H7 (cell line): ENCODE results near the gene NCKAP1. TPM values are rescaled to one million over a fixed set of nuclear protein-coding genes. Genes with fewer than 3 reads are reported as not detected.
"Not testable (repeated sequence)": the region's sequence is repeated elsewhere in the genome, so short reads cannot be mapped to it uniquely, and the experiment has no call there.

Experiments used
- DNase-seq: peaks from one replicate; pipeline ENCODE4 v3.0.0; 2012
- H3K27me3 ChIP-seq: 2 replicates; pipeline ENCODE4 v1.6.0; 2011; ENCODE audit warnings: mild to moderate bottlenecking, low read length; ENCODE audit not compliant: control insufficient read depth, insufficient read depth
- H3K36me3 ChIP-seq: replicated peaks from 2 replicates; pipeline ENCODE4 v1.5.1; 2011; ENCODE audit warnings: low read length; ENCODE audit not compliant: control insufficient read depth, insufficient read depth
- H3K4me3 ChIP-seq: 2 replicates; pipeline ENCODE4 v1.5.1; 2011; ENCODE audit warnings: low read depth, mild to moderate bottlenecking, control low read depth, low read length, moderate library complexity; ENCODE audit not compliant: insufficient read depth
- total RNA-seq: library from RNA; depleted of rRNA; stranded (reverse); fragments of >200 nt; shearing (Covaris generic); gene quantifications from 2 replicates; pipeline ENCODE4 v1.2.3, GENCODE V29; 2014

The NCKAP1 gene
- total RNA-seq, 1 experiment from 2014 or later, result 135 TPM

DNA sequence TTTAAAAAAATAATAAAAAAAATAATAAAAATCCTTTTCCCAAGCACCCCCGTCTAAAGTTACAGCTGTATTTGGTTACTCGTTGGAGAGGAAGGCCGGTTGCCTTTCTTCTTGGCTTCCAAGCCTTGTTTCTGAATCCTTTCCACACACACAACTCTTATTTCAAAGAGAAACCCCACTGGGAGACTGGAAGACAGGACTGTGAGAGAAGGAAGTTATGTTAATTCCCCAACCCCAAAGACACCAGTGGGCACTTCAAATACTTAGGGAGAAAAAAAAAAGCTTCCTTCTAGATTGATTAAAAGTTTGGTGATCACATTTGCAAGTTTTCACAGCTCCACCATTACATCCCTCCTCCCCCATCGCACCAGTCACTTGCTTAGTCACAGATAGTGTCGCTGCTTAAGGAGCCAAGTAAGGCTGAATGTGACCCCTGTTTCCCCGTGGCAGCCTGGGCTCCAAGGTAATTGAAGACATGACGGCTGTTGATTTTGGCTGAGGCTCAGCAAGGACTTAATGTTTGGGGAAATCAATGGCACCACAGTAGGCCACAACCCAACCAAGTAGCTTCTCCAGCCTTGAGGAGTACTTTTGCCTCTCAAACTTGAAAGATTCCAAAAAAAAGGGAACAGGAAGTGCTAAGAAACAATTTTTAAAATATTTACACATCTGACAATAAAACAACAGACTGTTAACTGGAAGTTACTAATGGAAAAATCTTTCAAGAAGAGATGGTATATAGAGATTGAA is 131.0 kb downstream of the NCKAP1 start:
- 0 out of 2 replicates have a peak, but pooled peaks cover 1% of the 10 kb centered on the region for H3K36me3 ChIP-seq
- H3K4me3 ChIP-seq, result no peak overlapping the region
- no peaks in the 10 kb centered on the region for H3K27me3 ChIP-seq
- peak; percentile 31 for DNase-seq

- H3K36me3 ChIP-seq, result 0 out of 2 replicates have a peak, but pooled peaks cover 1% of the 10 kb centered on the region
- DNase-seq, result no peak
- no peak overlapping the region for H3K4me3 ChIP-seq
- no peaks in the 10 kb centered on the region for H3K27me3 ChIP-seq
Observed at GRCh38 chr2:182906454-182906853, 131.8 kb downstream of the NCKAP1 start.

- Histone ChIP-seq H3K36me3 (no peaks in the 10 kb centered on the region), H3K27me3 (no peaks in the 10 kb centered on the region), H3K4me3 (no peak overlapping the region)
- DNase-seq, result no peak
Observed at GRCh38 chr2:182904844-182905243, 133.4 kb downstream of the NCKAP1 start.

GRCh38 chr2:182903566-182903965 is 134.7 kb downstream of the NCKAP1 start:
- no peaks in the 10 kb centered on the region for H3K27me3 ChIP-seq
- no peaks in the 10 kb centered on the region for H3K36me3 ChIP-seq
- H3K4me3 ChIP-seq, result no peak overlapping the region
- no peak for DNase-seq

- no peak overlapping the region for H3K4me3 ChIP-seq
- no peaks in the 10 kb centered on the region for H3K27me3 ChIP-seq
- H3K36me3 ChIP-seq, result no peaks in the 10 kb centered on the region
- no peak for DNase-seq
Observed at GRCh38 chr2:182901748-182902147, 136.5 kb downstream of the NCKAP1 start.

GRCh38 chr2:182898718-182899117 is 139.5 kb downstream of the NCKAP1 start:
- H3K4me3 ChIP-seq, result no peak overlapping the region
- no peak for DNase-seq
- no peaks in the 10 kb centered on the region for H3K27me3 ChIP-seq
- no peaks in the 10 kb centered on the region for H3K36me3 ChIP-seq

GRCh38 chr2:182897137-182897536 is 141.1 kb downstream of the NCKAP1 start:
- H3K36me3 ChIP-seq, result no peaks in the 10 kb centered on the region
- no peaks in the 10 kb centered on the region for H3K27me3 ChIP-seq
- H3K4me3 ChIP-seq, result no peak overlapping the region
- no peak for DNase-seq

- Histone ChIP-seq H3K36me3 (no peaks in the 10 kb centered on the region), H3K27me3 (no peaks in the 10 kb centered on the region), H3K4me3 (no peak overlapping the region)
- DNase-seq, result no peak
Observed at GRCh38 chr2:182895798-182896197, 142.5 kb downstream of the NCKAP1 start.

- no peak for DNase-seq
- H3K36me3 ChIP-seq, result no peaks in the 10 kb centered on the region
- no peak overlapping the region for H3K4me3 ChIP-seq
- H3K27me3 ChIP-seq, result no peaks in the 10 kb centered on the region
Observed at GRCh38 chr2:182895169-182895568, 143.1 kb downstream of the NCKAP1 start.

GRCh38 chr2:182894174-182894573 is 144.1 kb downstream of the NCKAP1 start:
- no peak for DNase-seq
- Histone ChIP-seq H3K27me3 (no peaks in the 10 kb centered on the region), H3K36me3 (no peaks in the 10 kb centered on the region), H3K4me3 (no peak overlapping the region)

- no peak for DNase-seq
- no peak overlapping the region for H3K4me3 ChIP-seq
- H3K27me3 ChIP-seq, result no peaks in the 10 kb centered on the region
- H3K36me3 ChIP-seq, result no peaks in the 10 kb centered on the region
Observed at GRCh38 chr2:182893666-182894065, 144.6 kb downstream of the NCKAP1 start.

GRCh38 chr2:182893035-182893434 is 145.2 kb downstream of the NCKAP1 start:
- not testable (repeated sequence) for H3K4me3 ChIP-seq, H3K36me3 ChIP-seq, DNase-seq, H3K27me3 ChIP-seq

- Histone ChIP-seq H3K27me3 (no peaks in the 10 kb centered on the region), H3K36me3 (no peaks in the 10 kb centered on the region), H3K4me3 (no peak overlapping the region)
- no peak for DNase-seq
Observed at GRCh38 chr2:182891611-182892010, 146.6 kb downstream of the NCKAP1 start.

- DNase-seq, result no peak
- no peaks in the 10 kb centered on the region for H3K36me3 ChIP-seq
- H3K4me3 ChIP-seq, result no peak overlapping the region
- H3K27me3 ChIP-seq, result no peaks in the 10 kb centered on the region
Observed at GRCh38 chr2:182890773-182891378, 147.4 kb downstream of the NCKAP1 start.

GRCh38 chr2:182890305-182890704 is 148.0 kb downstream of the NCKAP1 start:
- no peak overlapping the region for H3K4me3 ChIP-seq
- no peaks in the 10 kb centered on the region for H3K36me3 ChIP-seq
- no peaks in the 10 kb centered on the region for H3K27me3 ChIP-seq
- no peak for DNase-seq
